GM19328 (cell line): ENCODE results near the gene FHOD1.

Experiments
- ATAC-seq: cut with Tn5 transposase; IDR thresholded peaks from one replicate; pipeline ENCODE4 v1.9.1; 2021; ENCODE audit warnings: mild to moderate bottlenecking, moderate library complexity; ENCODE audit not compliant: unreplicated experiment

The FHOD1 gene

DNA sequence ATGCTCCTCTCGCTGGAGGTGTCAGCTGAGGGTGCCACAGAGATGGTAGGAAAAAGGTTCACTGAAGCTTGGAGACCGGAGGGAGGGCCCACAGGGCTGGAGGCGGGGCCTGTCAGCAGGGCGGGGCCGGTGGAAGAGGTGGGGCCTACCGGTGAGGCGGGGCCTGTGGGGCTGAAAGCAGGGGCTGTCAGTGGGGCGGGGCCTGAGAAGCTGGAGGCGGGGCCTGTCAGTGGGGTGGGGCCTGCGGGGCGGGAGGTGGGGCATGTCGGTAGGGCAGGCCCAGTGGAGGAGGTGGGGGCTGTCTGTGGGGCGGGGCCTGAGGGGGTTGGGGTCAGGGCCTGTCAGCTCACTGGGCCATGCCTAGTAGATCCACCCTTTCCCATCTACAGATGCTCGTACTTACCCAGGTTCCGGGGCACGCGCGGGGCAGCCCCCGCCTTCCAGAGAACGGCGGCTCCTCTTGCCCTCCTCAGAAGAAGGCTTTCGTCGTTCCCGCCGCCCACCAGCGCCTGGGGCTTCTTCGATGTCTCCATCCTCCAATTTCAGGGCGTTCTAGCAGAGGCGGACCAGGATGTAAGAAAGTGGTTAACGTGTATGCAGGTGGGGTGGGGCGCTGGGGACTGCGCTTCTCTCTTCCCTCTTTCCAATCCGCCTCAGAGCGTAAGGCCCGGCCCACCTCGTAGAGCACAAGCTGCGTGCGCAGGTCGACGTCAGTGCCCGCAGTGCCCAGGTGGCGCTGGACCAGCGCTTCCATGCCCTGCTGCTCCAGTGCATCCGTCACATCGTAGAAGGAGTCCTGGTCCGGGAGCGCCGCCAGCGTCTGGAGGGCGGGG is 10.5 kb downstream of the FHOD1 start:
- ATAC-seq, result no peak

DNA sequence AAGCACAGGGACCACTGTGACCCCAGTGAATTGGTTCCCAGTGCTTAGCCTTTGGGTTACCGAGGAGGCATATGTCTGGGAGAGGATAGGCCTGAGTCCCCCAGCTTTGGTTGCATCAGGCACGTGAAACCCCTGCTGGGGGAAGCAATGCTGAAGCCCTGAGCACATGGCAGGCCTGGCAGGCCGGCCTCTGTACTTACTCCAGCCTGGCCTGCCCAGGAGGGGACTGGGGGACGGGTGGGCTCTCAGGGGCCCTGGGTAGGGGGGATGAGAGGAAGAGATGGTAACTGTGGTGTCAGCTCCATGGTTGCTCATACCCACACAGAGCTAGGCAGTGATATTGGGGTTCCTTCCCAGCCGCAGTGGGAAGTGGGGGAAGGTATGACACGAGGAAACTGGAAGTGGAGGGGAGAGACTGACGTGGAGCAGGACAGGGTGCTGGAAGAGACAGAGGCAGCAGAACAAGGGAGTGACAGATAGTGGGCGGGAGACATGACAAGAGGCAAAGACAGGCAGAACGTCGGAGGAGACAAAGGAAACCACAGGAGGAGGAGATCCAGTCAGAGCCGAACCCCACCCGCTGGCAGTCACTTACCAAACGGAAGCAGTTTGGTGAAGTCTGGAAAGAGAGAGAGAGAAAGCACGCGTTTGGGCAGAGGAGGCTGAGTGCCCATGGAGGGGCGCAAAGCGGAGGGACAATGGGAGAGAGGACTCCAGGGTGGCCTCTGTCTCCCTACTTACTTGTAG is 11.3 kb downstream of the FHOD1 start:
- ATAC-seq, result no peak

DNA sequence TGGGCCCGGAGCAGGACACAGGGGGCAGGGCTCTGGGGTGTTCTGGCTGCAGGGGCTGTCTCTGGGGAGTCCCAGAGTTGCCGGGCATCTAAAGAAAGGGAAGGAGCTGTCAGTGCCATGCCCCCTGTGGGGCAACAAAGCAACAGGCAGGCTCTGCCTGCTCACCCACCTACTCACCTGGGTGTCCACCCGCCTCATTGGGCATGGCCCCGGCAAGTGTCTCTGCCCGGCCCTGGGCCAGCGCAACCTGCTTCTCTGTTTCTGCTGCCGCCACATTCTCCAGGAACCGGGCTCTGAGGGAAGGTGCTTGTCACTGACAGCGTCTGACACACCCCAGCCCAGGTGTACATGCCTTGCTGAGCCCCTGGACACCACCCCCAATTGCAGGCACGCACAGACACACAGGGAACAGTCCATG is 13.1 kb downstream of the FHOD1 start:
- no peak for ATAC-seq

DNA sequence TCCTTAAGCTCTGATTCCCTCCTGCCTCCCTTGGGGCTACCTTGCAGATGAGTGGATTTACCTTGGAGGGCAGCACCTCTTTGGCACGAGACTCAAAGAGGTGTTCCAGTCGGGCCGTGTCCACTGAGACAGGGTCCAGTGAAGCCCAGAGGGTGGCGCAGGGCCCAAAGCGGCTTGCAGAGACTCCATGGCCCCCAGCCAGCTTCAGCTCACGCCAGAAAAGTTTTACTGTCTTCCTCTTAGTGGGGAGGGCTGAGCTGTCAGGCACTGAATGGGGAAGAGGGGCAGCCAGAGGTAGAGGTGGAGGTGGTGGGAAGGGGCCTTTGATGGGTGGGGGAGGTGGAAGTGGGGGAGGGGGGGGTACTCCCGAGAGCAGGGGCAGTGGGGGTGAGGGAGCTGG is 13.7 kb downstream of the FHOD1 start:
- ATAC-seq, result no peak

DNA sequence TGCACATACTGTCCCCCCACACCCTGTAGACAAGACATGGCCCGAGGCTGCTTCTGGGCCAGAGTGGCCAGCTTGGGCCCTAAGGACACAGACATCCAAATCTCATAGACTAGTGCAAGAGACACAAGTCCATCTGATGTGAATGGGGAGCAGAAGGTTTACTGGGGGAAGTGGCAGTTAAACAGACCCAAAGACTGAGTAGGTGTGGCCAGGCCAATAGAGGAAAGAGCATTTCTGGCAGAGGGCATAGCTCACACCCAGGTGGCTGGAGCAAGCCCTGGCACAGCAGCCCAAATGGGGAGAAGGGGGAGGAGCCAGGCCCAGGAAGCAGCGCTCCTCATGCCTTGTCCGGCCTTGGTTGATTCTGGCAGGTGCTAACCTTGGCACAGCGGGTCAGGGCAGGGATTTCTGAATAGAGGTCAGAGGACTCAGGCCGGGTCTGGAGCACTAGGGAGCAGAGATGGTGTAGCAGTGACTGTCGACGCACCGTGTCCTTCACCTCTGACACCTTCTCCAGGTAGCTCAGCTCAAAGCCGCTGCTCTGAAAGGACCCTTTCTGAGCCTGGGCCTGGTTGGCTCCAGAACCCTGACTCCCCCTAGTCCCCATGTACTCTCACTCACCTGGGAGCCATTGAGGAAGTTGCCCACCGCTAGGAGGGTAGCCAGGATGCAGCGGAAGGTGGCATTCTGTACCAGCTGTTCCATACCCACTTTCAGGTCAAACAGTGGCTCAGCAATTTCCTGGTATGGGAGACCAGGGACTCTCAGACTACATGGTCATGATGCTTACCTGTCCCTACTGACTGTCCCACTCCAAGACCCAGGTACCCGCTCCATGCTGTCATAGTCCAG is 16.2 kb downstream of the FHOD1 start:
- no peak for ATAC-seq

DNA sequence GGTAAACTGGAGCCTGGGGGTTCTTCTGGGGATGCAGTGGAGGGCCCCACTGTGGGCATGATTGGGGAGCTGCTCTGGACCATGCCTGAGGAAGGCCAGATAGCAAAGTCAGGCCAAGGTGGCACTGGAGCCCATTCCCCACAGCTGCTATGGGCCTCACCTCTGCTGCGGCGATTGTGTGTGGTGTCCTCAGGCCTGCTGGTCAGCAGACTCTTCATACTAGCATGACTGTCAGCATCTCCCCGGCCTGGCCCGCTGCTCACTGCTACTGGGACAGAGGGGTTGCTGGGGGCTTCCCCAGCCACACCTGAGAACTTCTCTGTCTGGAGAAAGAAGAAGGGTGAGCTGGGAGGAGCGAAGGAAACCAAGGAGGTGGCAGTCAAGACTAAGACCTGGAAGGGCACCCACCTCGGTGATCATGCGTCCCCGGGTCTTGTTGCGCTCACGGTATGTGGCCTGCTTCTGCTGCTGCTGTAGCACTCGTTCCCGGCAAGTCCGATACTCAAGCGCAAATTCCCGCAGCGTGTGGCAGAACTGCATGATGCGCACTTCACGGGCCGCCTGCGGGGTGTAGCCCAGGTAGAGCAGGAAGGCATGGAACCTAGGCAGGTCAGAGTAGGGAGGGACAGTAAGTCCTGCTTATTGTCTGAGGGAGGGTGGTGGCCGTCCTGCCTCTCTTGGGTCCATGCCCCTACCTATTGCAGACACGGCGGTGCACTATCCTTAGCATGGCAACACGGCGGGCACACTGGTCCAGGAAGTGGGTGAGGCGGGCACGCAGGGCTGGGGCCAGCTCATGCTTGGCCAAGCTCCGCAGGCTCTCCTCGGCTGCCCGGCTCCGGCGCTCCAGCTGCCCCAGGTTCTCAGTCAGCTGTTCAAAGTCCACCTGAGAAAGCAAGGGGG is 17.1 kb downstream of the FHOD1 start:
- no peak for ATAC-seq

DNA sequence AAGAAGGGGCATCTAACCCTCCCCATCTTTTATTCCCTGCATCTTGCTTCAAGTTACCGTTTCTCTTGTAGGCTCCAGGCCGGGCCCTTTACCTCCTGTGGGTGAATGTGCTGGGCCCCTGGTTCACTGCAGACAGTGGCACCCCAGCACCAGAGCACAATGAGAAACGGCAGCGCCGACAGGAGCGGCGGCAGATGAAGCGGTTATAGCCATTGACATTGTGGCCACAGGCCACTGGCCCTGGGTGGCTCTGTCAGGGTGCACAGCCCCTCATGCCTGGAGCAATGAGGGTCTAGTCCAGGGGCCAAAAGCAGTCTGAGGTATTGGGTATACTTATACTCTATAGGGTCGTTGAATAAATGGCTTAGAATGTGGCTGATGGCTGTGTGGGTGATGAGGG is 18.4 kb downstream of the FHOD1 start:
- ATAC-seq, result no peak

DNA sequence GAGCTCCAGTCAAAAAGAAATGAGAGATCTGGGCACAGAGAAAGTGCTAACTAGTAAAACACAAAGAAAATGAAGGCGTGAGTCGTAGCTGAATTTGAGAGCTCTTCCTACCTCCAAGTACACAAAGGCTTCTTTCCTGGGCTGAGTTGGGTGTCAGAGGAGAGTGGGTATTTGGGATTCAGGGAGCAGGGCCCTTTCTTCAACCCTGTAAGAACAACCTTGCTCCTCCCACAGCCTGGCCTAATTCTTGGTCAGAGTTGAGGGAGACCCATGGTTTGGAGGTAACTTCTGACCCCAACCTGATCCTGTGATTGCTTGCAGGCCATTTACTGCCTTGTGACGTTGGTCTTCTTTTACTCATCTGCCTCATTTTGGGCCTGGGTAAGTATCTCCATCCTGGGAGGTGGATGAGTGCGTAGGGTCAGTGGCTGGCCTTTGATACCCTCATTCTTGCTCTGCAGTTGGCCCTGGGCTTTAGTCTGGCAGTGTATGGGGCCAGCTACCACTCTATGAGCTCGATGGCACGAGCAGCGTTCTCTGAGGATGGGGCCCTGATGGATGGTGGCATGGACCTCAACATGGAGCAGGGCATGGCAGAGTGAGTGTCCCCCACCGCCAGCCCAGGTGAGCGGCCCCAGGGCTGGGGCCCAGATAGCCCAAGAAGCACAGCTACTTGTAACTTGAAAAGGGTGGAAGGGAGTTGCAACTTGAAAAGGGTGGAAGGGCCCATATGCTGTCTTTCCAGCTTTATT is 19.1 kb downstream of the FHOD1 start:
- ATAC-seq, result no peak

DNA sequence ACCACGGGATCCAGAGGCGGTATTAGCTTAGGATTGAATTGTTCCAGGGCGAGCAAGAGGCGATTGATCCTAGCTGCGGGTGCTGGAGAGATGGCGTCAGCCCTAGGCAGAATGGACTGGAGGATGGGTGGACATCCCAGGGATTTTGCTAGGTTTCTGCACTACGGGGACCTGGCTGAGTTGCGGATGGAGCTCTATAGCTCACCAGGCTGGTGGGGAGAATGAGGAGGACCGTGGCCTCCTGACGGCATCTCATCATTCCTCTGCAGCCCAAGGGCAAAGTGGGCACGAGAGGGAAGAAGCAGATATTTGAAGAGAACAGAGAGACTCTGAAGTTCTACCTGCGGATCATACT is 19.7 kb downstream of the FHOD1 start:
- no peak for ATAC-seq

DNA sequence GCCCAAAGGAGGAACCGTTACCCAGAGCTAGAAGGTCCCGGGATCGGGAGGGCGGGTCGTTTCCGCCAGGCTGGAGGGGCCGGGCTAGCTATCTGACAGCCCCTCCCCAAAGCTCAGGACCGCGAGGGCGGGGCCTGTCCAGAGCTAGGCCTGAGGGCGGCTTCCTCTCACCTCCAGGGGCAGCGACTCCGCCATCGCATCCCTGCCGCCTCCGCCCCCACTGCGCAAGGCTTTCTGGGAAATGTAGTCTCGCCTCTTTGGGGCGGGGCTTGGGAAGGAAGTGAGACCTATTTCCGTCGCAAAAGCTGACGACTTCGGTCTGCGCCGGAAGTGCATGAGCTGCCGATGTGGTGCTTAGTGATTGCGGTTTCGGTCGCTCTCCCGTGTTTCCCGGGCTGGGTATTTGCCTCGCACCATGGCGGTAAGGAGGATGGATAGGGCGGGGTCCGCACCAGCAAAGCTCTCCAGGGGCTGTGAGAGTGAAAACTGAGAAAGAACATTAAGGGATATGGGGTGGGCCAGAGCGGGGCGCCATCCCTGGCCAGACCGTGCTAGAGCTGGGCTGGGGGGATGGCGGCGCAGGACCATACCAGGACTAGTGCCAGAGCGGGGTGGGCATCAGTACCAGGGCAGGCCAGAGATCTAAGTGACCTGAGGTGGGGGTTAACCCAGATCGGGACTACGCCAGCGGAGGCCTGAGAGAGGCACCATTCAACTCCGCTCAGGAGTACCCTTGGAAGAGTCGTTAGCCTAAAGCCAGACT is 20.3 kb downstream of the FHOD1 start, which contains the start of gene TMEM208:
TMEM208 (plus strand) TSS at position 327 of the 763 bp plus-strand sequence; CDS start at position 416, 89 bp downstream.
- peak; percentile 89 for ATAC-seq

DNA sequence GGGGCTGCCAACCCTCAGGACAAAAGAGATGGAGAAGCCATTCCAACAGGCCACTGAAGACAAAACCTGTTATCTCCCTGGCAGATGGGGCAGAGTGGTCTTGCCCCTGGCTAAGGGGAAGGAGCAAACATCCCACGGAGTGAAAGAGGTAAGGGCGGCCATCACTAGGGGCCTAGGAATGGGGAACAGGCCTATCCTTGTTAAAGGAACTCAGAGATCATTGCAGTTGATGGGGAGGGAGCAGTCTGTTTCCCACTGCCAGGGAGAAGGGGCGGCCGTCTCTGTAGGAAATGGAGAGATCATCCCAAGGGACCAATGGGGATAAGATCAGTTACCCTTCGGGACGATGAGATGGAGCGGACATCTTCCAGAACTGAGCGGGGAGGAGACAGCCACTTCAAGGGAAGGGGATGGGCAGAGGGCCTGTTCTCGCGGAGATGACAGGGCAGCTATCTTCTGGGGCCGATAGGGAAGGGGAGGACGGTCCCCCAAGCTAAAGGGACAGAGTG is 20.9 kb downstream of the FHOD1 start:
- no peak for ATAC-seq

DNA sequence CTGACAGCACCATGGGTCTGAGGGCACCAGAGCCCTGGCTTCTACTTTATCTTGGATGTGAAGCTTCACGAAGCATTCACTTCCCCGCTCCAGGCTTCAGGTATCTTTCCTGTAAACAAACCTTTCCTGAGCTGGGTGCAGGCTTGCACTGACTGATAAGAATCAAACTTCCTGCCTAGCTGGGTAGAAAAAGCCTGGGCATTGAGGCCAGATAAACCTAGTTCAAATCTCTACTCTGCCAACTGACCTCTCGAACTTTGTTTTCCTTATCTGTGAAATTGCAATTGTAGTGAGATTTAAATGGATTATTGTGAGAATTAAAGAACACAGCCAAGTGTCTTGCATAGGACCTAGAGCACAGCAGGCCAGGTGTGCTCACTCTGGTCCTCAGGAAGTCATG is 23.3 kb downstream of the FHOD1 start:
- no peak for ATAC-seq

DNA sequence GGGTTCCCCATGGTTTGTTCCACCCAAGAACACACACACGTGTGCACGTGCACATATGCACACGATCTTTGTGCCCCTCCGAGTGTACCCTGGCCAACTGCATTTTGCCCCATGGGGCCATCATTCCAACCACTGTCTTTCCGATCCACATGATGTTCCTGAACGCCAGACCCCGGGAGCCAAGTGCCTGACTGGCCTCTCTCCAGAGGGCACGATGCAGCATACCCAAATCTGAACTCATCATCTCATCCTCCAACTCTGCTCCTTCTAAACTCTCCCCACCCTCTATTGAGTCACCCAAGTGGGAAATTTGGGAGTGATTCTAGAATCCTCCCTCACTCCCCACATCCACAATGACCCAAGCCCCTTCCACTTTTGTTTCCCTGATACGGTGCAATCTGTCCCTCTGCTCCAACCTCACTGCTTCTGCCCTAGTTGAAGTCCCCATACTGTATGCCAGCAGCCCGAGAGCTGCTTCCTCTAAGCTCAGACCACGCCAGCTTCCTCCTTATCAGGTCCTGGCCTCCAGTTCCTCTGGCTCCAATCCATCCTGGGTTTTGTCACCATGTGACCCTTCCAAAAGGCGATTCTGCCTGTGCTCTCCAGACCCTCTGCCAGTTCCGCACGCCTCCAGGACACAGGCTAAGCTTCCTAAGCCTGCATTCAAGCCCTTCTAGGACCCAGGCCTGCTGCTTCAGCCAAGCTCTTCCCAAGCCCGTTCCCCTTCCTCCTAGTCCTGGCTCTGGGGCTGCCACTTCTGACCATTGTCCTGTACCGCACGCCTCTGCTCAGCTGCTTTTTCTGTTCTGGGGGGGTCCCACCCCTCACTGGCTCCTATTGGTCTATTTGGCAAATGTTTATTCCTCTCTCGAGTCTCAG is 30.4 kb downstream of the FHOD1 start:
- ATAC-seq, result no peak

DNA sequence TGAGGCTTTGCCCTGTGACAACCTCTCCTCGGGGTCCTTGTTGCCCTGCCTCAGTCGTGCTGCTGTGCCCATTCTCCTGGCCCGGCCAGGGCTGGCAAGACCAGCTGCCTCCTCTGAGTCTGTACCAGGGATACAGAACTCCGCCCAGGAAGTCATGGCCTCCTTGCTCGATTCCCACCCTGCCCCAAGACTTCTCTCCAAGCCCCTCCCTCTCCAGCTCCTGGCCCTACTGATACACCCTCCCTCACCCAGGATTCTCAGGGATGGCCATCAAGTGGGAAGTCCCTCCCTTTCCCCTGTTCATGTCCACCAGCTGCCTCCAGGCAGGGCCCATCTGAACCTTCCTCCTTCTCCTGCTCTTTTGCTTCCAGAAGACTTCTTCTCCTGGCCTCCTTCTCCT is 31.6 kb downstream of the FHOD1 start:
- no peak for ATAC-seq

DNA sequence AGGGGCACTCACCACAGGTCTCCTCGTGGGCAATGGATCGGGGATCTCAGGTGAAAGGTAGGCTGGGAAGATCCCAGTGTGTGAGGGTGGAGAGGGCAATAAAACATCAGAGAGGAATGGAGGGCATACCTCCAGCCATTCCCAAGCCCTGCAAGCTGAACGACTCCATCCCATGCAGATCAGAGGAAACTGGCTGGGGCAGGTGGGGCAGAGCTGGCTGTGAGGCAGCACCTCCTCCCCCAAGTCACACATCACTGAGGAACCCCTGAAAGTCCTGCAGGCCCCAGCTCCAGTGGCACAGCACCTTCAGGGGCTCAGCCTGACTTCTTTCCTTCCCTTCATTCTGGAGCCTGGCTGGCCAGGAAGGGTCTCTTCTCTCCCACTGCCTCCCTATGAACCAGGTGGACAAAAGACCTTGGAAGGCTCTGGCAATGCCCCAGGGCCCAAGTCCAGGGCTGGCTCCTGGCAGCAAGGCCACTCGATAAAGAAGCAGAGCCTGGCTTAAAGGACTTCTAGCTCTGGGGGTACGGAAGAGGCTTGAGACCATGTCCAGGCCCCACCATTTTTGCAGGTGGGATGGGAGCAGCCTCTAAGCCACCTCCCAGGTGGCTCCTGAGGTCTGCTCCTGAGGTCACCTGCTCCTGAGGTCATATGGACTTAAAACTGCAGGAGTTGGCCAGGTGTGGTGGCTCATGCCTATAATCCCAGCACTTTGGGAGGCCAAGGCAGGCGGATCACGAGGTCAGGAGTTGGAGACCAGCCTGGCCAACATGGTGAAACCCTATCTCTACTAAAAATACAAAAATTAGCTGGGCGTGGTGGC is 33.9 kb downstream of the FHOD1 start:
- no peak for ATAC-seq

DNA sequence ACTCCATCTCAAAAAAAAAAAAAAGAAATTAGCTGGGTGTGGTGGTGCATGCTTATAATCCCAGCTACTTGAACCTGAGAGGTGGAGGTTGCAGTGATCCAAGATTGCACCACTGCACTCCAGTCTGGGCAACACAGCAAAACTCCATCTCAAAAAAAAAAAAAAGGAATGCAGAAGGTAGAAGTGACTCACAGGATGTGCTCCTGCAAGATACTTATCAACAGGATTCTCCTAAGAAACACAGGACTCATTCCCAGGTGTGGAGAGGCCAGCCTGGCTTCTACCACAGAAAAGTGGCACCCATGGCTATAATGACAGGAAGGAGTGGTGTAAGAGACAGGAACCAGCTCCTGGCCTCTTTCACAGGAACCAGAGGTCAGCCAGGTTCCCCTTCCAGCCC is 34.5 kb downstream of the FHOD1 start:
- no peak for ATAC-seq

DNA sequence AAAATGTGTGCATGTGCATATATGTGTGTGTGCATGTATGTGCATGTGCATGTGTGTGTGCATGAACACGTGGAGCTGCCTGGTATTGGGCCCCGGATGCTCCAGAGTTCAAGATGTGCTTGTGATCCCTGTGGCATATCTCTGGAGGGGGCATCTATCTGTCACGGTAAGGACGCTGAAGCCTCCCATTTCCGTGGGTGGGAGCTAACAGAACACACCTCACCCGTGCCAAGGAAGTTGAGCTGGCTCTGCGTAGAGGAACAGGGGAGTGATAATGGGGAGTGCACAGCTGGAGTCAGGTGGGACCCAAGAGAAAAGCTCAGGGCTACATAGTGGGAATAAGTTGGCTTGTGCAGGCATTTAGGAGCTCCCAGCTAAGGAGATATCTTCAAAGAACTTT is 35.6 kb downstream of the FHOD1 start:
- ATAC-seq, result no peak
